ENCODE data around the gene BTAF1. TPM values are rescaled to one million over a fixed set of nuclear protein-coding genes. Genes with fewer than 3 reads are reported as not detected.
A peak's percentile ranks its signal among the peaks of the same experiment; 100 is the strongest.

The BTAF1 gene
- total RNA-seq, 1 donor from 2014 or later: 26.7 TPM

GRCh38 chr10:91931526-91932190 is 8.1 kb downstream of the BTAF1 start:
- Mint-ChIP-seq H3K27me3 (ENCODE audit: low read depth) (no peaks in the 10 kb centered on the region), H3K4me3 (ENCODE audit: unreplicated experiment) (no peak overlapping the region), H3K27ac (ENCODE audit: unreplicated experiment) (peak overlapping the region; percentile 57), H3K9me3 (ENCODE audit: low read depth) (peaks cover 3% of the 10 kb centered on the region), H3K4me1 (ENCODE audit: low read depth) (peaks cover 45% of the 10 kb centered on the region), H3K36me3 (ENCODE audit: low read depth) (peaks cover 20% of the 10 kb centered on the region)
- no peak for DNase-seq (ENCODE audit: low spot score)
- no peak for TF ChIP-seq CTCF (IDR thresholded peaks at IDR 0.05)

- no peak for DNase-seq (ENCODE audit: low spot score)
- H3K27me3 Mint-ChIP-seq (ENCODE audit: low read depth): no peaks in the 10 kb centered on the region
- TF ChIP-seq CTCF (IDR thresholded peaks at IDR 0.05): no peak
- no peak overlapping the region for H3K4me3 Mint-ChIP-seq (ENCODE audit: unreplicated experiment)
- peaks cover 36% of the 10 kb centered on the region for H3K4me1 Mint-ChIP-seq (ENCODE audit: low read depth)
- H3K27ac Mint-ChIP-seq (ENCODE audit: unreplicated experiment): no peak overlapping the region
- H3K9me3 Mint-ChIP-seq (ENCODE audit: low read depth): peaks cover 3% of the 10 kb centered on the region
- H3K36me3 Mint-ChIP-seq (ENCODE audit: low read depth): peaks cover 24% of the 10 kb centered on the region
These were observed 9.2 kb downstream of the BTAF1 start for GRCh38 chr10:91932737-91933136.

- H3K36me3 Mint-ChIP-seq (ENCODE audit: low read depth): peaks cover 27% of the 10 kb centered on the region
- no peak overlapping the region for H3K27ac Mint-ChIP-seq (ENCODE audit: unreplicated experiment)
- no peak for DNase-seq (ENCODE audit: low spot score)
- H3K4me1 Mint-ChIP-seq (ENCODE audit: low read depth): peaks cover 19% of the 10 kb centered on the region
- no peak overlapping the region for H3K4me3 Mint-ChIP-seq (ENCODE audit: unreplicated experiment)
- no peaks in the 10 kb centered on the region for H3K27me3 Mint-ChIP-seq (ENCODE audit: low read depth)
- peaks cover 3% of the 10 kb centered on the region for H3K9me3 Mint-ChIP-seq (ENCODE audit: low read depth)
- no peak for TF ChIP-seq CTCF (IDR thresholded peaks at IDR 0.05)
These were observed 12.3 kb downstream of the BTAF1 start for GRCh38 chr10:91935886-91936285.

- no peak for TF ChIP-seq CTCF (IDR thresholded peaks at IDR 0.05)
- Mint-ChIP-seq H3K4me1 (ENCODE audit: low read depth) (peaks cover 9% of the 10 kb centered on the region), H3K36me3 (ENCODE audit: low read depth) (peaks cover 22% of the 10 kb centered on the region)
These were observed 16.1 kb downstream of the BTAF1 start for GRCh38 chr10:91939653-91940052.

GRCh38 chr10:91941426-91941825 is 17.9 kb downstream of the BTAF1 start:
- H3K36me3 Mint-ChIP-seq (ENCODE audit: low read depth): peaks cover 16% of the 10 kb centered on the region
- no peaks in the 10 kb centered on the region for H3K9me3 Mint-ChIP-seq (ENCODE audit: low read depth)
- TF ChIP-seq CTCF (IDR thresholded peaks at IDR 0.05): no peak

More at GRCh38 chr10:91939653-91940052, 16.1 kb downstream of the BTAF1 start:
- DNase-seq (ENCODE audit: low spot score): no peak
- Mint-ChIP-seq H3K4me3 (ENCODE audit: unreplicated experiment) (no peak overlapping the region), H3K9me3 (ENCODE audit: low read depth) (peaks cover under 1% of the 10 kb centered on the region), H3K27ac (ENCODE audit: unreplicated experiment) (no peak overlapping the region), H3K27me3 (ENCODE audit: low read depth) (no peaks in the 10 kb centered on the region)

More at GRCh38 chr10:91941426-91941825, 17.9 kb downstream of the BTAF1 start:
- H3K27ac Mint-ChIP-seq (ENCODE audit: unreplicated experiment): no peak overlapping the region
- DNase-seq (ENCODE audit: low spot score): no peak
- H3K4me3 Mint-ChIP-seq (ENCODE audit: unreplicated experiment): no peak overlapping the region
- H3K27me3 Mint-ChIP-seq (ENCODE audit: low read depth): no peaks in the 10 kb centered on the region
- peaks cover 5% of the 10 kb centered on the region for H3K4me1 Mint-ChIP-seq (ENCODE audit: low read depth)
